Prostate gland (tissue), 2 donors: Measurements from ENCODE around the gene ZNF469.

ENCODE experiments used
- CTCF ChIP-seq, 4 experiments: fragments of 200-600 bp in 2 of 4; fragments of 450-650 bp in 2 of 4; sonication (generic) in 2 of 4; IDR thresholded peaks; 1 replicate in 3 of 4; 2 replicates in 1 of 4; pipeline ENCODE4 v1.5.1; 2016 to 2019; ENCODE audit warnings: antibody characterized with exemption in 4 of 4, mild to moderate bottlenecking in 2 of 4, moderate library complexity in 2 of 4
- POLR2AphosphoS5 ChIP-seq: sonication (generic); formaldehyde crosslinking; IDR thresholded peaks from one replicate; pipeline ENCODE4 v1.6.1; 2017; ENCODE audit warnings: antibody characterized with exemption

DNA sequence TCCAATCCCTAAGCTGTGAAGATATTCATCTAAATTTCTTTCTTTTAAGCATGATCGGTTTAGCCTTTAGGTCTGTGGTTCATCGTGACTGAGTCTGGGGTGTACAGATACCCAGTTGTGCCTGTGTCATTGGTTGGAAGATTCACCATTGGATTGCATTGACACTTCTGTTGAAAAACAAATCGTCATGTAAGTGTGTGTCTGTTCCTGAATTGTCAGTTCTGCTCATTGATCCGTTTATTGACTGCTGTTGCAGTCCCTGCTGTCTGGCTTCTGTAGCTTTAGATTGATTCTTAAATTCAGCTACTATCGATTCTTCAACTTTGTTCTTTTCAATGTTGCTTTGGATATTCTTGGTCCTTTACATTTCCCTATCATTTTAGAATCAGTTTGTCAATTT is 21.0 kb upstream of the ZNF469 start:
- TF ChIP-seq CTCF (IDR thresholded peaks at IDR 0.05) = no peak
- no peak for TF ChIP-seq POLR2AphosphoS5
